Measurements from ENCODE around the gene ZMIZ2.
"Not testable (repeated sequence)": the region's sequence is repeated elsewhere in the genome, so short reads cannot be mapped to it uniquely, and the experiment has no call there.

Gene ZMIZ2

DNA sequence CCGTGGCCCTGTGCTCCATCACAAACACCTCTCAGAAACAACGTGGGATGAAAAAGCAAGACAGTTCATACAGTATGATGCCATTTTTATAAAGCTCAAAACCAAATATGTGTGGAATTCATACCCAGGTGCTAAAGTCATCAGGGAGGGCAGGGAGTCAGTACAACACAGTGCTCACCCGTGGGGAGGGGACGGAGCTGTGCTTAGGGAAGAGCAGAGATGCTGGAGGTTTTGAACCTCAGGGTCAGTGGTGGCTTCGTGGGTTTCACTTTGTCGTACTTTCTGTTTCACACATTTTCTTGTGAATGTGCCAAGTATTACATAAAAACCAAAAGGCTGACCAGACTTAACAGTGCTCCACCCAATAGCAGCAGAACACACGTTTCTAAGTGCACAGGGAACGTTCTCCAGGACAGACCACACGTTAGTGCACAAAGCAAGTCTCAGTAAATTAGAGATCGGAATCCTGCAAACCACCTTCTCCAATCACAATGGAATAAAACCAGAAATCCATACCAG, 21.2 kb downstream of the ZMIZ2 start:
- peak; percentile 32 for DNase-seq (ENCODE audit: low read depth)

DNA sequence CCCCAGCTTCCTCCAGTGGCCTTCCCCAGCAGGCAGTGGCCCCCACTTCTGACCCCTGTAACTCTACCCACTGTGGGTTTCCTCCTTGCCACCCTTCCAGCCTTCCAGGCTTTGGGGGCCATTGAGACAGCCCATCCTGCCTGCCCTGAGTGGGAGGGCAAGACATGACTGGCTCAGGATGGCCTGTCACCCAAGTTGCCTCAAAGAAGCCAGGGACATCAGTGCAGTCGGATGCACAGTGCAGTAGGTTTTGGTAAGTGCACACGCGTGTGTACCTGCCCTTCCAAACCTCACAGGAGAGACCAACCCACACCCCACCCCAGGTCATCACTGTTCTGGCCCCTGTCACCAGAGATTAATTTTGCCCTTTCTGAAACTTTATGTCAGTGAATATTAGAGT, 22.7 kb downstream of the ZMIZ2 start:
- DNase-seq (ENCODE audit: low read depth): no peak

DNA sequence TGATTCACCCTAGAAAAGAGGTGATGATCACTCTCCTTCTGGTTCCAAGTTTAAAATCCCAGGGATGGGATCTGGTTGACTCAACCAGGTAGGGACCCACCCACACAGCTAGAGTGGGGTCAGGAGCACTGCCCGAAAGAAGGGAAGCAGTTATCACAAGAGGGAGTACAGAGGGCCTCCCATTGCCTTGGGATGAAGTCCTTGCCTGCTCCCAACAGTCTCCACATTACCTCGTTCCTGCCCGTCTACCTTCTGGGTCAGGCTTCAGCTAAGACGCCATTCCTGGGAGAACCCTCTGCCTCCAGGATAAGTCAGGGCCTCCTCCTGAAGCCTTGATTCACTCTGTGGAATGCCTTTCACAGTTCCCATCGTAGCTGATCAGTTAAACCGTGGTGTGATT, 23.8 kb downstream of the ZMIZ2 start:
- no peak for DNase-seq (ENCODE audit: low read depth)

DNA sequence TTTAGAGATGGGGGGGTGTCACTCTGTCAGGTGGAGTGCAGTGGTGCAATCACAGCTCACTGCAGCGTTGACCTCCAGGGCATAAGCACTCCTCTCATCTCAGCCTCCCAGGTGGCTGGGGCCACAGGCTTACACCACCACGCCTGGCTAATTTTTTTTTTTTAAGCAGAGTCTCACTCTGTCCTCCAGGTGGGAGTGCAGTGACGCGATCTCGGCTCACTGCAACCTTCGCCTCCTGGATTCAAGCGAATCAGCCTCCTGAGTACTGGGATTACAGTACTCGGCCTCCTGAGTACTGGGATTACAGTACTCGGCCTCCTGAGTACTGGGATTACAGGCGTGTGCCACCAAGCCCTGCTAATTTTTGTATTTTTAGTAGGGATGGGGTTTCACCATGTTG, 24.2 kb downstream of the ZMIZ2 start:
- no peak for DNase-seq (ENCODE audit: low read depth)

DNA sequence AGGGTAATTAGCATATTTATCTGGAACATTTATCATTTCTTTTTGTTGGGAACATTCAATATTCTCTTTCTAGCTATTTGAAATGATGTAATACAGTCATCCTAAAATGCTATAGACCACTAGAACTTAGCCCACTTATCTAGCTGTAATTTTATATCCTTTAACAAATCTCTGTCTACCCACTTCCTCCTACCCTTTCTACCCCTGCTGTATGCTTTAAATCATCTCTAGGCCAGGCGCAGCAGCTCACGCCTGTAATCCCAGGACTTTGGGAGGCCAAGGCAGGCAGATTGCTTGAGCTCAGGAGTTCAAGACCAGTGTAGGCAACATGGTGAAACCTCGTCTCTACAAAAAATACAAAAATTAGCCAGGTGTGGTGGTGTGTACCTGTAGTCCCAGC, 25.8 kb downstream of the ZMIZ2 start:
- not testable (repeated sequence) for DNase-seq (ENCODE audit: low read depth)

DNA sequence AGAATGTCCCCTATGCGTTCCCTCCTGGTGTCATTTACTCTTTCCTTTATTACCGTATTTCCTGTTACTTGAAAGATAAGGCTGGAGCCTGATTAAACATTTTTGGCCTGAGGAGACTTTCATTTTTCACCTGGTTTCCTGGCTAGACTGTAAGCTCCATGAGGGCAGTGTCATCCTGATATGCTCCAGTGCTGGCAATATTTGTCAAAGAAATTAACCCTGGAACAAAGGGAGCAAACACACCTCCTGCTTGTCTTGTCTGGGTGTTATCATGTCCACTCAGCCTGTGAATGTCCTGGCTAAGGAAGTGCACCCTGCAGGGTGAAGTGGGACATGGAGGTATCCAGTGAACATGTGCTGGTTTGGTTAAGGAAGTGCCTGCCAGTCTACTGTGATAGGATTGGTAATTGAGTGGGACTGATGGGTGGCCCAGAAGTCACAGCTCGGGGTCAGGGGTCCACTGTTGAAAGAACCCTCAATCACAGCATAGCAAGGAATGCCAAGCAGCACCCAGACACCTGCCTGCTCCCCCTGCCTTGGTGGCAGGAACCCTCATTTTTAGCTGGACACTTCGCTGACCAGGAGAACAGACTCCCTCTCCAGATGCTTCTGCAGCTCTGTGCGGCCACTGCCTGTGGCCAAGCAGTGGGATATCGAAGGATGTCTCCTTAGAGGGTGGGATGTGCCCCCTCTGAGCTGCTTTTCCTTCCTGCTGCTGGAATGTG, 26.9 kb downstream of the ZMIZ2 start:
- DNase-seq (ENCODE audit: low read depth): no peak

DNA sequence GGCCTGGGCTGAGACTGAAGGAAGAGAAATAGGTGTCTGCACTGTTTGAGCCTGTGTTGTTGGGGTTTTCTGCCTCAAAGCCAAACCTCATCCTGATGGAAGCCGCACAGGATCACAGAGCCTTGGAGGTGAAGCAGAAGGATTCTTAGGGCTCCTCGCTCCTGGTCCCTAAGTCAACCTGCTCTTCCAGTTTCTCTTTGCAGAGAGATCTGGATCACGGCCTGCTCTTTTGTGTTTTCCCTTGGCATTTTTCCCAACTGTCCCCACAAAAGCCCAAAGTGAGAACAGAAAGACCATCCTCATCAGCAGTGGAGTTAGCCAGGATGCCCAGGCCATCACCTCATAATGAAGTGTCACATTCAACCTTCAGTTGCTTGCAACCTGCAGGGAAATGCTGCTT, 27.6 kb downstream of the ZMIZ2 start:
- no peak for DNase-seq (ENCODE audit: low read depth)

DNA sequence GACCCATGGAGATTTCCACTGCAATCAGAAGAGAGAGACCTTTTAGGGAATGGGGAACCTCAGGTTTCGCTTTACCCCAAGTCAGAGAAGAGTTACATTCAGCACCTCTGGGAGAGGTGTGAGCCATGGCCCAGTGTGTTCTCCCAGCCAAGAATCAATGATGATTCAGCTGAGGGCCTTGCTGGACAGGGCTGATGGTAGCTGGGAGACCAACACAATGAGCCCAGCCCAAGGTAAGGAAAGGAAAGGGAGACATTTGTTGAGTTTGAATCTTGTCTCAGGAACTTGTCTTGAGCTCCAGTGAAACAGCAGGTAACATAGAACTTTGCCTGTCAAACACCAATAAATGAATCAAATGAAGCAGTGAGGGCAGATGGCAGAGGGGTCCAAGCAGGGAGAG, 33.8 kb downstream of the ZMIZ2 start:
- no peak for DNase-seq (ENCODE audit: low read depth)

DNA sequence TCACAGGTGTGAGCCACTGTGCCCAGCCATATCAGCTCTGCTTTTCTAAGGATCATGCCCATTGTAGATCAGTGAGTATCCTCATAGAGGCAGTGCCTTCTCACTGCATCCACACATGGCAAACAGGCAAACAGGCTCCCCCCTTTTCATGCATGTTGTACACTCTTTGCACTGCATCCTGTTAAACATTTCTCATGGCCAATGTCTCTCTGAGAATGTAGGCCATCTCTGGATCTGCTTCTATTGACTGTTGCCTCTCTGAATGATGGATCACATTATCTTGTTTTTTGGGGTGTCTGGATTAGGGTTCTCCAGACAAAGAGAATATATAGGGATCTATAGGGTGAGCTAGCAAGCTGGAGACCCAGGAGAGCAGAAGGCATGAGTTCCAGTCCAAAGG, 34.8 kb downstream of the ZMIZ2 start:
- DNase-seq (ENCODE audit: low read depth): no peak

DNA sequence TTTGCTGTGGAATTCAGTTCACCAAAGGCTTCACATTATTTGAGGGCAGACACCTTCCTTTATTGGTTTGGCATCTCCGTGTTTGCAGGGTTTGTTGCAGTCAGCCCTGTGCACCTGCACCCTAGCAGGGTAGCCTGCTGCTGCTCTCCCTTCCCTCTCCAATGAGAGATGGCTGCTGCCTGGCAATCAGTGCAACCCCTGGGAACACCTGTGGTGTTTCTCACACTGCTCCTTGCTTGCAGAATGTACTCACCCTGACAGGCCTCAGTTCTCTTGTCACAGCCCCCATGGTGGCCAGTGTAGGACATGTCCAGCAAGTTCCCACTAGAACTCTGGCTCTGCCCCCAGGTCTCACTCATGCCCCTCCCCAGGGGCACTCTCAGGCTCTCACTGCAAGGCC, 35.7 kb downstream of the ZMIZ2 start:
- no peak for DNase-seq (ENCODE audit: low read depth)

DNA sequence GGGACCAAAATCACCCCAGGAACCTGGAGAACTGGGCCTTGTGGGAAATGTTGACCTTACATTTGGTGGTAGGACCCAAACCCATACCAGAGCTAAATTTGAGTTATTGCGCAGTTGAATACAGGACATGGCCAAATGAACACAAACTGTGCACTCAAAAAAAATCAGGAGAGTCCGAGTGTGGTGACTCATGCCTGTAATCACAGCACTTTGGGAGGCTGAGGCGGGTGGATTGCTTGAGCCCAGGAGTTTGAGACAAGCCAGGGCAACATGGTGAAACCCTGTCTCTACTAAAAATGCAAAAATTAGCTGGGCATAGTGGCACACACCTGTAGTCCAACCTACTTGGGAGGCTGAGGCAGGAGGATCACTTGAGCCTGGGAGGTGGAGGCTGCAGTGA, 36.6 kb downstream of the ZMIZ2 start:
- not testable (repeated sequence) for DNase-seq (ENCODE audit: low read depth)

DNA sequence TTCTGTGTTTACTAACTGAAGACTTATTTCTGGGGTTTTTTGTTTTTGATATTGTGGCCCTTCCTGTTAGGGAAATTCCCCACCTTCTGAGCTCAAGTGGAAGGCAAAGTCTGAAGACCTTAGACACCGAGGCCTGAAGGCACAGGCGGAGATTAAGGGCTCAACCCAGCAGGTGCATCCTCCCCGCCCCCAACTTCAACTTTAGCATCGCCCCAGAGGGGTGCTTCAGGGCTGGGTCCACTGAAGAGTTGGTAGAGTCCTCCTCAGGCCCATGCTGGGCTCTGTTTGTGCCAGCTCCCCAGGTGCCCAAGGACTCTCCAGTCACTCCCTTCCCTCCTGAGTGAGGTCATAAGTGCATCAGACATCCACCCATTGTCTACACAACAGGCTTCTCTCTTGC, 38.4 kb downstream of the ZMIZ2 start:
- no peak for DNase-seq (ENCODE audit: low read depth)

DNA sequence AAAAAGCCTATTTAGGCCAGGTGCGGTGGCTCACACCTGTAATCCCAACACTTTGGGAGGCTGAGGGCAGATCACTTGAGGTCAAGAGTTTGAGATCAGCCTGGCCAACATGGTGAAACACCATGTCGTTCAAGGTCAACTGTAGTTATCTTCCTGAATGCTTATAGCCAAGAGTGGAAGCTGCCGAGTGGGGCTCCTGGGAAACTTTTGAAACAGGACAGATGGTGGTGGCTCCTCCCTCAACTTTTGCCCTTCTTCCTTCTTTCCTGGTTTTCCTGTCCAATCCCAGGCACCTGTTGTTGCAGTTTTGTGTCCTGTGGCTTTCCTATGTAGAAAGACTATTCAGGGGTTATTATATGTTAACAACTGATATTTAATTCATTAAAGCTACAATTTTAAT, 39.1 kb downstream of the ZMIZ2 start:
- DNase-seq (ENCODE audit: low read depth): no peak

DNA sequence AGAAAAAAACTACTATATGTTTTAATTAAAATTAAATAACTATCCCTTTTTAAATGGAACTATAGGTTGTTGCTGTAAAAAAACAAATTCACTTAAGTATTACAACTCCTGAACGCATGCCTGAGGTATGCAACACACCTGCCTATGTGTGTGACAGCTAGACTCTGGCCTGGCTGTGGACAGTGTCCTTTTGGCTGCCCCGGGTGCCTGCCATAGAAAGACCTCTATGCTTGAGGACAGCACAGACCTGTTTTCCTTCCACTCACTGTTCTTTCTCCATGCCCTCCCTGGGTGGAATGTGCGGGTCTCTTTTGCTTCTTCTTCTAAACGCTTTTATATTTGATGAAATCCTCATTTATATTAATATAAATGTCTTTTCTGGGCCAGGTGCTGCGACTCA, 41.3 kb downstream of the ZMIZ2 start:
- no peak for DNase-seq (ENCODE audit: low read depth)

DNA sequence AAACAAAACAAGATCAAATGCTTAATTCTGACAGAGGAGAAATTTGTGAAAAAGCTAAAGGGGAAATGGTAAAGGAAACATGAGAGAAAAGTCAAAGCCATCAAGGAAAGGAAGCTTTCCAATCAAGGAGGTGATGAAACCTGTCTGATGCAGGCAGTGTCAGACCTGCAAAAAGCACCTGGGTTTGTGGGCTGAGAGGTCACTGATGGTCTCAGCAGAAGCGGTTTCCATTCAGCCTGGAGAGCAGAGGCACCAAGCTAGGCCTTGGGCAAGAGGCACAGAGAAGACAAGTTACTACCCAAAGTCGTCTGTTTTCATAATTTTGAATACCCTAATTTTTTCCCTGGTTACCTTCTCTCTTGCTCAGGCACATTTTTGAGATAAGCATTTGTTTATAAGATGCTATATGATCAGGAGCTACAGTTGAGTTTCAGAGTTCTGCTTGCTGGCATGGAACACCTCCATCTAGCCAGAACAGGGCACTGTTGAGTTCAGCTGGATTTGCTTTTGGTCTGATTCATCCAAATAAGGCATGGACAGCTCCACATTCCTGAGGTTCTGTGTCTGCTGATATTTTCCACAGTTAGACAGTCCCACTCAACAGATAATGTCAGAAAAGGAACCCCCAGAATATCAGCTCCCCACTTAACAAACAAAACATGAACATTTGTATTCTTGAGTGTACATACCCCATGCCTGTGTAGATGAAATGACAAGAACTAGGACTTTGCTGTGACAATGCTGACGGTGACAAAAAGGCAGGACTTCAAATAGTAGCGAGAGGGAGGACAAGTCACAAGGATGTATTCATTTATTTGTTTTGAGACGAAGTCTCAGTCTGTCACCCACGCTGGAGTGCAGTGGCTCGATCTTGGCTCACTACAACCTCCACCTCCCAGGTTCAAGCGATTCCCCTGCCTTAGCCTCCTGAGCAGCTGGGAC, 42.9 kb downstream of the ZMIZ2 start:
- DNase-seq (ENCODE audit: low read depth): no peak

DNA sequence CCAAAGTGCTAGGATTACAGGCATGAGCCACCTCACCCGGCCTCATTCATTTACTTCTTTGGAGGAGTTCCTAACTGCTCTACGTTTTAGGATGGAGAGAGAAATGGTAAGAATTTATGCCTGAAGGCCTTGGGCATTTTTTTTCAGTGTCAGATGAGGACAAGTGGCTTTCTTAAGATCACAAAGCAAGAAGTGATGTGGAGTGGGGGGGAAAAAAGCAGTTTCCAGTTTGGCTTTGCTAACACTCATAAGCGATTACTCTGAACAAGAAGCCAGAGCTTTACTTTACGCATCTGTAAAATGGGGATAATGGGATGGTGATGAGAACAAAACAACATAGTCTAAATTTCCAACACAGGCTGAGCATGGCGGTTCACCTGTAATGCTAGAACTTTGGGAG, 45.3 kb downstream of the ZMIZ2 start:
- no peak for DNase-seq (ENCODE audit: low read depth)

DNA sequence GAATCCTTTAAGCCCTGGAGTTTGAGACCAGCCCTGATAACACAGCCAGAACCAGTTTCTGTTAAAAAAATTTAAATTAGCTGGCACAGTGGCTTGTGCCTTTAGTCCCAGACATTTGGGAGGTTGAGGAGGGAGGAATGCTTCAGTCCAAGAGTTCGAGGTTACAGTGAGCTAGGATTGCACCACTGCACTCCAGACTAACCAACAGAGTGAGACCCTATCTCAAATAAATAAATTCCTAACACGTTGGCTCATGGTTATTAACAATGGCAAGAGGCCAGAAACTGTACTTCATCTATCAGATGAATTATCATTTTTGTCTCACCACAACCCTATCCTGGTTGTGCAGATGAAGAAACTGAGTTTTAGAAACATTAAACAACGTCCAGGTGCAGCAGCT, 45.7 kb downstream of the ZMIZ2 start:
- DNase-seq (ENCODE audit: low read depth): no peak

DNA sequence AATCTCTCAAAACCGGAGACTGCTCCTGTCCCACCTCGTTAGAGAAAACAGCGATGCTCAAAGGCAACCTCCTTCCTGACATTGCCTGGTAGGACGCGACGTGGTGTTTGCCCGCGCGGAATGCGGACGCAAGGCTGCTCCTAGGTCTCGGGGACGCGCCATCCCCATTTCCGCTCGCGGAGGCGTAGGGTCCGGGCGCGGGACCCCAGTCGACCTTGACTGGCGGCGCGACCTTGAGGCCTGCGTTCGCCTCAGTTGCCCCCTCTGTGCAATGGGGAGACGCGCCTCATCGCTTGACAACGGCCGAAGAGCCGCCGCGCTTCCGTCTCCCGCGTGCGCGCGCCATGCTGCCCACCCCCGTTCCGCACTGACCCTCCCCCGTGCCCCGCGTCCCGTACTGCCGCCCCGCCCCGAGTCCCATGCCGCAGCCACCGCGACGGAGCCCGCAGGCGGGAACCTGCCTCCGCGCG, 47.4 kb downstream of the ZMIZ2 start:
- no peak for DNase-seq (ENCODE audit: low read depth)

DNA sequence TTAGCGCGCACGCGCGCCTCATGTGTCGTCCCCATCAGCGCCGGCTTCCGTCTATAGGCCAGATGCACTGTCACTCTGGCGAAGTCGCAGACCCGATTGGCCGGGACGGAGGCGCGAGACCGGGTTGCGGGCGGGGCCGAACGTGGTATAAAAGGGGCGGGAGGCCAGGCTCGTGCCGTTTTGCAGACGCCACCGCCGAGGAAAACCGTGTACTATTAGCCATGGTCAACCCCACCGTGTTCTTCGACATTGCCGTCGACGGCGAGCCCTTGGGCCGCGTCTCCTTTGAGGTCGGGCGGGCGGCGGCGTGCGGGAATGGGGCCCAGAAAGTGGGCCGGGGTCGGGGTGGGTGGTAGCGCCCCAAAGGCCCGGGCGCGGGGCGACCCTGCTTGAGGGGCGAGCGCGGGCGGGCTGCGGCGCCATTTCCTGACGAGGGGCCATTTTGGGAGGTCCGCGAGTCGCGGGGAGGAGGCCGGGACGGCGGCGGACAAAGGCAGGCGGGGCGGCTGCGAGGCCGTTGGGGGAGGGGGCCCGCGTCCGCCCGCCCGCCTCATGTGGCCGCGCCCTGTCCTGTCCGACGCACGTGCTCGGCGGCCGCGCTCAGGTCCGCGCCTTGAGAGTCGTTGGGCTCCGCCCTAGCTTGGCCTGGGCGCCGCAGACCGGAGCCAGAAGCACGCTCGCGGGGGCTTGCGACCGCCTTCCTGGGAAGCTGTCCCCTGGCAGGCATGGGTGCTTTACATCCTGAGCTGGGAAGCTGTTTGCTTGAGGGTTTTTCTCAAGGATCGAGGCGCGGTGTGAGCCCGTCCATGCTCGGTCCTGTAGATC, 48.1 kb downstream of the ZMIZ2 start, which contains the start of gene PPIA:
Gene PPIA, plus strand, starts transcription at position 178 of the 825 bp plus-strand sequence. Its CDS starts 44 bp downstream, at position 222.
- peak; percentile 97 for DNase-seq (ENCODE audit: low read depth)

DNA sequence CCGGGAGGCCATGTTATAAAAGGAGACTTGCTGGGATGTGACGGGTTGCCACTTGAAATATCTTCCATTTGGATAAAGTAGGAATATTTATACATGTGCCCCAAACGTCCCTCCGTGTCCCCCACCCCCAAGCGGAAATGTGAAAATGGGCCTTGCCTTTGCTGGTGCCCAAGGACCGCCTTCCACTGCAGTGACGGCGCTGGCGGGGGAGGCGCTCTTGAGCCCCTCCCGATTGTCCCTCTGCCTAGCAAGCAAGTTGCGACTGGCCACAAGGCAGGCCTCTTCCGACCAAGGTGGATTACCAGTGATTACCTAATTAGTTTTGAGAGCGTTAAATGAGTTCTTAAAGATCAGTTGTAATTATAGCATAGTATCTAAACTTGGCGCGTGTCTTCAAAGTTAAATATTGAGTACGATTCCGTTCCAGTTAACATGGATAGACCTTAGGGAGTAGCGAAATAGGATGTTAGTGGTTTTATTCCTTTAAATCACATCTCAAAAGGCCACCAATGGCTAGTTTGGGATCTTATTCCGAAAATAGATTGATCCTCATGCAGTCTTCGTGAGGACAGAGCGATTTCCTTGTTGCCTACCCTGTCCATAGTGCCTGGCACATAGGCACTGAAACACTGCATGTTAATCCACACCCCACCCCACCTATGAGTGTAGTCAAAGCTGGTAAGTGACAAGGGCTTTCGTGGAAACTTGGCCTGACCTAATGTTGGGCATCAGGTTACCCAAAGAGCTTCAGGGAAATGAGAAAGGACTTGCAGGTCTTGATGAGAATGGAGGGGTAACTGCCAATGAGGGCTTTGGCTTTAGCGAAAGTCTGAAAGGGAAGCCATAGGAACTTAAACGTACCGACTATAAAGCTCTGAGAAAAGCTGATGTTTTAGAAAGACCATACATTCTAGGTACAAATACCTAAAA, 48.9 kb downstream of the ZMIZ2 start:
- peak; percentile 74 for DNase-seq (ENCODE audit: low read depth)

Data from stromal cell of bone marrow (primary cell).